ENCODE measurements around the gene GDPGP1.

GDPGP1 gene

GRCh38 chr15:90223441-90224165, 10.4 kb upstream of the GDPGP1 start:
- DNase-seq (ENCODE audit: insufficient read length, low spot score), result no peak
- FAIRE-seq, result no peak

- FAIRE-seq, result no peak
- DNase-seq (ENCODE audit: insufficient read length, low spot score), result no peak
Observed at GRCh38 chr15:90225047-90225446, 9.0 kb upstream of the GDPGP1 start.

- DNase-seq (ENCODE audit: insufficient read length, low spot score), result no peak
- FAIRE-seq, result no peak
Observed at GRCh38 chr15:90225504-90226234, 8.3 kb upstream of the GDPGP1 start.

- FAIRE-seq (no peak), DNase-seq (ENCODE audit: insufficient read length, low spot score) (no peak)
Observed at GRCh38 chr15:90227336-90227735, 6.7 kb upstream of the GDPGP1 start.

GRCh38 chr15:90227816-90228772, 5.9 kb upstream of the GDPGP1 start:
- FAIRE-seq (no peak), DNase-seq (ENCODE audit: insufficient read length, low spot score) (no peak)

GRCh38 chr15:90228960-90229359, 5.0 kb upstream of the GDPGP1 start:
- no peak for FAIRE-seq
- no peak for DNase-seq (ENCODE audit: insufficient read length, low spot score)

- FAIRE-seq (no peak), DNase-seq (ENCODE audit: insufficient read length, low spot score) (no peak)
Observed at GRCh38 chr15:90230071-90230494, 3.9 kb upstream of the GDPGP1 start.

GRCh38 chr15:90230610-90231009, 3.4 kb upstream of the GDPGP1 start:
- no peak for FAIRE-seq

GRCh38 chr15:90231028-90232017, 2.7 kb upstream of the GDPGP1 start:
- DNase-seq (ENCODE audit: insufficient read length, low spot score), result peak; percentile 67
- FAIRE-seq, result peak; percentile 81

More at GRCh38 chr15:90230610-90231009, 3.4 kb upstream of the GDPGP1 start:
- no peak for DNase-seq (ENCODE audit: insufficient read length, low spot score)

GRCh38 chr15:90232196-90232595, 1.8 kb upstream of the GDPGP1 start:
- DNase-seq (ENCODE audit: insufficient read length, low spot score) (no peak), FAIRE-seq (no peak)

- FAIRE-seq (peak; percentile 49), DNase-seq (ENCODE audit: insufficient read length, low spot score) (no peak)
Observed at GRCh38 chr15:90232941-90233386, 1.0 kb upstream of the GDPGP1 start.

GRCh38 chr15:90233387-90234095, 468 bp upstream of the GDPGP1 start, which contains the start of gene CIB1:
CIB1 (minus strand) TSS chr15:90233941; CDS start chr15:90233885, 56 bp downstream.
- DNase-seq (ENCODE audit: insufficient read length, low spot score) (peak; percentile 95), FAIRE-seq (peak; percentile 85)

- no peak for FAIRE-seq
- DNase-seq (ENCODE audit: insufficient read length, low spot score), result no peak
Observed at GRCh38 chr15:90239371-90239770, 5.4 kb downstream of the GDPGP1 start.

GRCh38 chr15:90240856-90241255, 6.8 kb downstream of the GDPGP1 start:
- DNase-seq (ENCODE audit: insufficient read length, low spot score), result no peak
- no peak for FAIRE-seq

GRCh38 chr15:90241343-90242192, 7.6 kb downstream of the GDPGP1 start:
- DNase-seq (ENCODE audit: insufficient read length, low spot score) (no peak), FAIRE-seq (no peak)

GRCh38 chr15:90243943-90244639, 10.1 kb downstream of the GDPGP1 start:
- DNase-seq (ENCODE audit: insufficient read length, low spot score) (no peak), FAIRE-seq (no peak)

- no peak for DNase-seq (ENCODE audit: insufficient read length, low spot score)
- no peak for FAIRE-seq
Observed at GRCh38 chr15:90248789-90249202, 14.8 kb downstream of the GDPGP1 start.

Measured in GM19239 (cell line).